ENCODE measurements around the gene NREP. TPM values are rescaled to one million over a fixed set of nuclear protein-coding genes. Genes with fewer than 3 reads are reported as not detected.
A peak's percentile ranks its signal among the peaks of the same experiment; 100 is the strongest.

NREP gene
- total and polyA plus RNA-seq, 10 of the 15 experiments (the other 5 are each of a cell fraction or from before 2014, with no cell fraction given): 20.6 to 117 (median 32.2) TPM

DNA sequence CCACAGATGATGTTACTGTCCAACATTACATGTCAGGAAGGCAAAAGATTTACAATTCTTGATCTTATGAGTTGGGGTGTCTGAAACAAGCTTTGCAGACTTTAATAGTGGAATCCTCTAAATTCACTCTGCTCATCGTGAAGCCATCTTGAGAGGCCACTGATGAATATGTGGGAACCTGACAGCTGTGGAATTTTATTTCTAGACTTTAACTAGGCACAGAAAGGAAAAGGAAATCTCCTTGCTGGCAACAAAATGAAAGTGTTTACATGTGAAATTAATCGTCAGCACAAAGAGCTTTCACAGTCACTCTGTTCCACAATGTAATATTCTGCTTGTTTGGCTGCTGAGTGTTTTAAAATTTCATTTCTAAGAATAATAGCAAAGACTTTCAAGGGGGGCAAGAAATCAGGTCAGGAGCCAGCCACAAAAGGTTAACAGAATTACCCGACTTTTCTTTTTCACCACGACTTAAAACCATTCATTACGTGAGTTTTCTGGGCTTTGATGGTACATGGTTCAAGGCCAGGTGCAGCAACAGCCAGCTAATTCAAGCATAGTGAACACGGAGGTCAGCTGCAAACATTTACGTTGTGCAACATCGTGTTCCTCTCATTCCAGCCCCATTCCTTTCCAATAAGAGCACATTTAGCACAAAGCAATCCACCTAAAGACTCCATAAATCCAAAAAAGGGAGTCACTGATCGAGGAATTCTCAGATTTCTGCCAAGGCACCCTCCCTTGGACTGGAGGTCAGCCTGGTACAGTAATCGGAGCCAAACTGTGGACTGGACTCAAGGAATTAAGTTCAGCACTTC is 14.6 kb downstream of the NREP start (continued):
- TF ChIP-seq FOXM1 (IDR thresholded peaks at IDR 0.05; ENCODE audit: low read depth, low read length): no peak
- no peak for TF ChIP-seq ZNF24 (IDR thresholded peaks at IDR 0.05)
- TF ChIP-seq ZNF622 (IDR thresholded peaks at IDR 0.05): no peak
- TF ChIP-seq PAX8 (IDR thresholded peaks at IDR 0.05): no peak

GRCh38 chr5:111741278-111741677 is 15.7 kb downstream of the NREP start:
- in situ Hi-C loops (cut with MboI) (no loop called here), intact Hi-C loops (cut with micrococcal nuclease; ENCODE audit: unreplicated experiment) (no loop called here)
- 26% methylated on average over 3 of the region's 3 CpGs for WGBS (ENCODE audit: insufficient coverage, insufficient replicate concordance, low lambda C conversion rate, missing lambda C conversion rate)
- H4K20me1 ChIP-seq (ENCODE audit: control insufficient read depth, insufficient read depth): no peaks in the 10 kb centered on the region
- no peak overlapping the region for H3K9ac ChIP-seq (ENCODE audit: control insufficient read depth, insufficient read depth, low read length)
- H3K27ac ChIP-seq (ENCODE audit: control insufficient read depth, insufficient read depth): no peak overlapping the region
- ATAC-seq: peak; percentile 76
- BruUV-seq (replicated peaks): no TSS peak
- H3K4me2 ChIP-seq (ENCODE audit: control insufficient read depth, insufficient read depth): no peak overlapping the region
- H3K79me2 ChIP-seq (ENCODE audit: control insufficient read depth, insufficient read depth, low read length): no peaks in the 10 kb centered on the region
- no peak overlapping the region for H3K4me3 ChIP-seq
- FAIRE-seq: no peak
- no peaks in the 10 kb centered on the region for H3K9me3 ChIP-seq (replicated peaks; ENCODE audit: control insufficient read depth, insufficient read depth, low read length)
- H3K36me3 ChIP-seq (ENCODE audit: control insufficient read depth in 2 of 2, insufficient read depth in 2 of 2, low read length in 1 of 2): no peaks in the 10 kb centered on the region; a peak in 2 of 4 replicates
- no peak for DNase-seq (ENCODE audit: low read depth, low spot score)
- H3K27me3 ChIP-seq (replicated peaks in 1 of 2; ENCODE audit: control insufficient read depth in 2 of 2, insufficient read depth in 2 of 2, low read length in 1 of 2): no peaks in the 10 kb centered on the region
- no peak overlapping the region for H2AFZ ChIP-seq (ENCODE audit: control insufficient read depth, low read depth, low read length)
- ChIA-PET SMC1A (ENCODE audit: uncharacterized antibody, unreplicated experiment) (interaction anchor here (1.3 to 3.3 kb wide), 3 partner anchors 11 to 36 kb away, joined by 3 to 19 read pairs (median 4); no protein-coding TSS in a partner anchor), POLR2A (no interaction called here), CTCF (interaction anchor here (1.5 kb wide), 1 partner anchor 13 kb away, joined by 8 read pairs; no protein-coding TSS in a partner anchor), RAD21 (ENCODE audit: unreplicated experiment) (interaction anchor here (1.5 to 1.9 kb wide), 2 partner anchors 9 to 16 kb away, joined by 3 to 4 read pairs; partner anchors contain the start of gene NREP)
- peaks cover 9% of the 10 kb centered on the region for H3K4me1 ChIP-seq (ENCODE audit: control insufficient read depth, insufficient read depth, low read length)
- TF ChIP-seq RFX5 (IDR thresholded peaks at IDR 0.05; ENCODE audit: low read depth, low read length): no peak
- no peak for TF ChIP-seq ZNF217 (IDR thresholded peaks at IDR 0.05)
- peak; percentile 37; the same call in 1 of the 2 replicates for TF ChIP-seq NFIC (IDR thresholded peaks at IDR 0.05; ENCODE audit: low read depth, low read length)
- TF ChIP-seq ATF2 (IDR thresholded peaks at IDR 0.05; ENCODE audit: low read length): 0 out of 2 replicates have a peak, but pooled peaks have one; percentile 6
- peak; percentile 73 for TF ChIP-seq RUNX3 (IDR thresholded peaks at IDR 0.05; ENCODE audit: low read length)
- peak; percentile 16; the same call in 1 of the 3 replicates for TF ChIP-seq POU2F2 (IDR thresholded peaks at IDR 0.05; ENCODE audit: borderline replicate concordance, low read depth, low read length)
- peak; percentile 24; the same call in 1 of the 2 replicates for TF ChIP-seq SPI1 (IDR thresholded peaks at IDR 0.05; ENCODE audit: borderline replicate concordance, insufficient read depth, low read depth, low read length)
- peak; percentile 22 to 38; a peak in 2 of 4 replicates for TF ChIP-seq IKZF2 (IDR thresholded peaks at IDR 0.05)
- TF ChIP-seq DPF2 (IDR thresholded peaks at IDR 0.05): no peak
- 0 out of 2 replicates have a peak, but pooled peaks have one; percentile 31 for TF ChIP-seq ATF7 (IDR thresholded peaks at IDR 0.05; ENCODE audit: low read depth)
- TF ChIP-seq EED (IDR thresholded peaks at IDR 0.05; ENCODE audit: low read depth): 0 out of 2 replicates have a peak, but pooled peaks have one; percentile 12
- peak; percentile 22 for TF ChIP-seq MEF2B (IDR thresholded peaks at IDR 0.05; ENCODE audit: partially characterized antibody, poor library complexity, severe bottlenecking)
- TF ChIP-seq TCF7 (IDR thresholded peaks at IDR 0.05; ENCODE audit: borderline replicate concordance): 0 out of 2 replicates have a peak, but pooled peaks have one; percentile 47
- TF ChIP-seq BCL11A (IDR thresholded peaks at IDR 0.05; ENCODE audit: low read depth, low read length): 0 out of 2 replicates have a peak, but pooled peaks have one; percentile 8

All from GM12878 (cell line).